HepG2 (cell line): ENCODE results near the gene MCEE. TPM values are rescaled to one million over a fixed set of nuclear protein-coding genes. Genes with fewer than 3 reads are reported as not detected.

Experiments
- ARHGAP35 ChIP-seq: sonication (generic); formaldehyde crosslinking; IDR thresholded peaks from 2 replicates; pipeline ENCODE4 v1.9.0; 2022; ENCODE audit warnings: mild to moderate bottlenecking, inconsistent platforms, moderate library complexity, missing genetic modification reagents, borderline replicate concordance
- BRD4 ChIP-seq: sonication (generic); formaldehyde crosslinking; IDR thresholded peaks from 2 replicates; pipeline ENCODE4 v1.4.0; 2020; ENCODE audit warnings: missing genetic modification reagents
- CCDC6 ChIP-seq: sonication (generic); formaldehyde crosslinking; IDR thresholded peaks from 2 replicates; pipeline ENCODE4 v1.8.1; 2022; ENCODE audit warnings: mild to moderate bottlenecking, missing genetic modification reagents, moderate library complexity
- EP300 ChIP-seq, 3 experiments: sonication (generic) in 1 of 3; formaldehyde crosslinking in 1 of 3; IDR thresholded peaks; 2 replicates each; pipeline versions ENCODE4 v1.5.1 to v1.6.1; 2011 to 2020; ENCODE audit warnings: low read depth in 2 of 3, low read length in 2 of 3, borderline replicate concordance in 1 of 3, improper control_type of control experiment in 1 of 3, mild to moderate bottlenecking in 1 of 3, missing genetic modification reagents in 1 of 3, moderate library complexity in 1 of 3
- FOXJ3 ChIP-seq: sonication (generic); formaldehyde crosslinking; IDR thresholded peaks from 2 replicates; pipeline ENCODE4 v1.4.0; 2020; ENCODE audit warnings: missing genetic modification reagents, mild to moderate bottlenecking, borderline replicate concordance
- KLF13 ChIP-seq: sonication (generic); formaldehyde crosslinking; IDR thresholded peaks from 2 replicates; pipeline ENCODE4 v1.4.0; 2020; ENCODE audit warnings: mild to moderate bottlenecking, missing genetic modification reagents
- NKX3-1 ChIP-seq: sonication (generic); formaldehyde crosslinking; IDR thresholded peaks from 2 replicates; pipeline ENCODE4 v1.5.0; 2020; ENCODE audit warnings: missing genetic modification reagents
- NR3C1 ChIP-seq: sonication (generic); formaldehyde crosslinking; IDR thresholded peaks from 2 replicates; pipeline ENCODE4 v1.4.0; 2020; ENCODE audit warnings: missing genetic modification reagents
- RARA ChIP-seq: IDR thresholded peaks from 2 replicates; pipeline ENCODE4 v1.6.1; 2016; ENCODE audit warnings: missing genetic modification reagents, missing compliant biosample characterization
- RBFOX2 ChIP-seq: fragments of 200-400 bp; formaldehyde crosslinking; IDR thresholded peaks from 2 replicates; pipeline ENCODE4 v1.6.1; 2017; ENCODE audit warnings: low read depth, mild to moderate bottlenecking, low read length
- TBL1XR1 ChIP-seq: fragments of 150-350 bp; IDR thresholded peaks from 2 replicates; pipeline ENCODE4 v1.6.1; 2014; ENCODE audit warnings: borderline replicate concordance, low read length; ENCODE audit not compliant: partially characterized antibody
- ZMYM3 ChIP-seq: sonication (generic); formaldehyde crosslinking; IDR thresholded peaks from 2 replicates; pipeline ENCODE4 v1.5.1; 2020; ENCODE audit warnings: mild to moderate bottlenecking, missing genetic modification reagents
- ZNF350 ChIP-seq: sonication (generic); formaldehyde crosslinking; IDR thresholded peaks from 2 replicates; pipeline ENCODE4 v1.4.0; 2020; ENCODE audit warnings: mild to moderate bottlenecking, low read depth, missing genetic modification reagents, borderline replicate concordance
- ZNF432 ChIP-seq: sonication (generic); formaldehyde crosslinking; IDR thresholded peaks from 2 replicates; pipeline ENCODE4 v1.5.0; 2020; ENCODE audit warnings: missing genetic modification reagents, mild to moderate bottlenecking, borderline replicate concordance
- ZNF446 ChIP-seq: sonication (generic); formaldehyde crosslinking; IDR thresholded peaks from 2 replicates; pipeline ENCODE4 v1.5.0; 2020; ENCODE audit warnings: mild to moderate bottlenecking, missing genetic modification reagents
- polyA plus RNA-seq, 8 experiments: library from polyadenylated mRNA; depleted of rRNA in 3 of 8; stranded (reverse) in 7 of 8; unstranded in 1 of 8; fragments of >200 nt; fragmentation: Illumina TruSeq in 4 of 8; extraction: Trizol in 4 of 8; gene quantifications; 2 replicates each; pipeline versions ENCODE4 v1.2.1 to v1.2.3, GENCODE V29; 2011 to 2016; ENCODE audit warnings: low read depth in 4 of 8, missing spikeins in 1 of 8, mixed read lengths in 1 of 8; ENCODE audit not compliant: insufficient read depth in 1 of 8
- total RNA-seq, 5 experiments: library from RNA; depleted of rRNA; stranded (reverse); fragments of >200 nt; fragmentation: Illumina TruSeq; extraction: Trizol; gene quantifications; 2 replicates each; pipeline ENCODE4 v1.2.3, GENCODE V29; 2016; ENCODE audit warnings: low read depth in 1 of 5
- TF ChIP-seq, protein P1 (sequence below): sonication (generic); formaldehyde crosslinking; IDR thresholded peaks from 2 replicates; pipeline ENCODE4 v1.4.0; 2020; ENCODE audit warnings: missing genetic modification reagents, borderline replicate concordance
- TF ChIP-seq, protein P2 (sequence below): sonication (generic); formaldehyde crosslinking; IDR thresholded peaks from 2 replicates; pipeline ENCODE4 v1.5.1; 2020; ENCODE audit warnings: mild to moderate bottlenecking, missing genetic modification reagents, moderate library complexity
- TF ChIP-seq, protein P3 (sequence below): sonication (generic); formaldehyde crosslinking; IDR thresholded peaks from 2 replicates; pipeline ENCODE4 v1.4.0; 2020; ENCODE audit warnings: mild to moderate bottlenecking, missing genetic modification reagents
- TF ChIP-seq, protein P4 (sequence below): sonication (generic); formaldehyde crosslinking; IDR thresholded peaks from 2 replicates; pipeline ENCODE4 v1.9.0; 2021; ENCODE audit warnings: missing genetic modification reagents, borderline replicate concordance
- TF ChIP-seq, protein P5 (sequence below): sonication (generic); formaldehyde crosslinking; IDR thresholded peaks from 2 replicates; pipeline ENCODE4 v1.5.1; 2020; ENCODE audit warnings: missing genetic modification reagents, mild to moderate bottlenecking, borderline replicate concordance

MCEE gene
- total and polyA plus RNA-seq, 2 of the 13 experiments (the other 11 are each of a cell fraction or from before 2014, with no cell fraction given), result 32.0 to 66.9 TPM

DNA sequence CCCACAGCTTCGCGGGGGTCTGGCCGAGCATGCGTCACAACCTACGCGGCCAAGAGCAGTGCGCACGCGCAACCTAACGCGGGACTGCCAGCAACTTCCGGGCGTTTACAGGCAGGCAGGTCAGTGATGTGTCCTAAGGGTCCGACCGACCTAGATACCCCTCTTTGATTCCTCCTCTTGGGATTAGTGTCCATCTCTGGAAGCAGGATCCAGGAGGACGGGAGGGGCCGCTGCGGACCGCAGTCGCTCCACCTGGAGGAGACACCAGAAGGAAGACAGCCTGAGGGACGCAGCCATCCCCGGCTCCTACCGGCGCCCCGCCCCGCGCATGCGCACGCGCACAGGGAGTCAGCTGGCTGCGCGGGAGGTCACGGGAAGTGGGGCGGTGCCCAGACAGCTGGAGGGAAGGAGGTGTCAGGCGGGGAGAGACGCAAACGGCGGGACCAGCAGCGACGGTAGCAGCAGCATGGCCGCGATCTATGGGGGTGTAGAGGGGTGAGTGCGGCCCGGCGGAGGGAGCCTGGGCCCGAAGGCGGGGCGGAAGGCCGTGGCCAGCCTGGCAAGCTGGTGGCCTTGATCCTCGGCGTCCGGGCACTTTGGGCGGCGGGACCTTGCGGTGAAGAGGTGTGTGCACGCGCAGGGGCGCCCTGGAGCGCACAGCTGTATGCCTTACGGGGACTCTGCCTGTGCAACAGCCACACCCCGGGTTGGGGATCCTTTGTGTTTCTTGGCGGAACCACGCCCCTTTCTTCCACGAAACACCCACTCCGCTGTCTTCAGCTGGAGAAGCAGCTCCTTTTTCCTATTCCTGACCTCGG, 61.6 kb downstream of the MCEE start, which contains the start of gene NAGK (continued):
- TF ChIP-seq, protein P1, sequence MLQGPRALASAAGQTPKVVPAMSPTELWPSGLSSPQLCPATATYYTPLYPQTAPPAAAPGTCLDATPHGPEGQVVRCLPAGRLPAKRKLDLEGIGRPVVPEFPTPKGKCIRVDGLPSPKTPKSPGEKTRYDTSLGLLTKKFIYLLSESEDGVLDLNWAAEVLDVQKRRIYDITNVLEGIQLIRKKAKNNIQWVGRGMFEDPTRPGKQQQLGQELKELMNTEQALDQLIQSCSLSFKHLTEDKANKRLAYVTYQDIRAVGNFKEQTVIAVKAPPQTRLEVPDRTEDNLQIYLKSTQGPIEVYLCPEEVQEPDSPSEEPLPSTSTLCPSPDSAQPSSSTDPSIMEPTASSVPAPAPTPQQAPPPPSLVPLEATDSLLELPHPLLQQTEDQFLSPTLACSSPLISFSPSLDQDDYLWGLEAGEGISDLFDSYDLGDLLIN (CRISPR knock-in tag), result peak; percentile 69
- TF ChIP-seq TBL1XR1 (no peak), ZNF446 (peak; percentile 98), NKX3-1 (CRISPR knock-in tag) (peak; percentile 85), CCDC6 (CRISPR knock-in tag) (peak; percentile 91), RARA (CRISPR knock-in tag) (peak; percentile 47; the same call in 1 of the 2 replicates), BRD4 (peak; percentile 92), ZMYM3 (CRISPR knock-in tag) (peak; percentile 48; the same call in 1 of the 2 replicates), ZNF432 (CRISPR knock-in tag) (no peak), NR3C1 (CRISPR knock-in tag) (no peak), FOXJ3 (CRISPR knock-in tag) (peak; percentile 79; the same call in 1 of the 2 replicates), ZNF350 (CRISPR knock-in tag) (peak; percentile 99), KLF13 (CRISPR knock-in tag) (no peak), RBFOX2 (peak; percentile 100), EP300 (IDR thresholded peaks at IDR 0.05; ENCODE audit: low read depth in 2 of 2, low read length in 2 of 2) (no peak; a peak in 1 of 4 replicates), EP300 (CRISPR knock-in tag; IDR thresholded peaks at IDR 0.05; ENCODE audit: borderline replicate concordance) (peak; percentile 73; the same call in 1 of the 2 replicates), ARHGAP35 (CRISPR knock-in tag) (peak; percentile 96)
- TF ChIP-seq, protein P2, sequence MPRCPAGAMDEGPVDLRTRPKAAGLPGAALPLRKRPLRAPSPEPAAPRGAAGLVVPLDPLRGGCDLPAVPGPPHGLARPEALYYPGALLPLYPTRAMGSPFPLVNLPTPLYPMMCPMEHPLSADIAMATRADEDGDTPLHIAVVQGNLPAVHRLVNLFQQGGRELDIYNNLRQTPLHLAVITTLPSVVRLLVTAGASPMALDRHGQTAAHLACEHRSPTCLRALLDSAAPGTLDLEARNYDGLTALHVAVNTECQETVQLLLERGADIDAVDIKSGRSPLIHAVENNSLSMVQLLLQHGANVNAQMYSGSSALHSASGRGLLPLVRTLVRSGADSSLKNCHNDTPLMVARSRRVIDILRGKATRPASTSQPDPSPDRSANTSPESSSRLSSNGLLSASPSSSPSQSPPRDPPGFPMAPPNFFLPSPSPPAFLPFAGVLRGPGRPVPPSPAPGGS (CRISPR knock-in tag), result peak; percentile 98
- TF ChIP-seq, protein P3, sequence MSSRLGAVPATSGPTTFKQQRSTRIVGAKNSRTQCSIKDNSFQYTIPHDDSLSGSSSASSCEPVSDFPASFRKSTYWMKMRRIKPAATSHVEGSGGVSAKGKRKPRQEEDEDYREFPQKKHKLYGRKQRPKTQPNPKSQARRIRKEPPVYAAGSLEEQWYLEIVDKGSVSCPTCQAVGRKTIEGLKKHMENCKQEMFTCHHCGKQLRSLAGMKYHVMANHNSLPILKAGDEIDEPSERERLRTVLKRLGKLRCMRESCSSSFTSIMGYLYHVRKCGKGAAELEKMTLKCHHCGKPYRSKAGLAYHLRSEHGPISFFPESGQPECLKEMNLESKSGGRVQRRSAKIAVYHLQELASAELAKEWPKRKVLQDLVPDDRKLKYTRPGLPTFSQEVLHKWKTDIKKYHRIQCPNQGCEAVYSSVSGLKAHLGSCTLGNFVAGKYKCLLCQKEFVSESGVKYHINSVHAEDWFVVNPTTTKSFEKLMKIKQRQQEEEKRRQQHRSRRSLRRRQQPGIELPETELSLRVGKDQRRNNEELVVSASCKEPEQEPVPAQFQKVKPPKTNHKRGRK (CRISPR knock-in tag), result peak; percentile 68; the same call in 1 of the 2 replicates
- TF ChIP-seq, protein P4, sequence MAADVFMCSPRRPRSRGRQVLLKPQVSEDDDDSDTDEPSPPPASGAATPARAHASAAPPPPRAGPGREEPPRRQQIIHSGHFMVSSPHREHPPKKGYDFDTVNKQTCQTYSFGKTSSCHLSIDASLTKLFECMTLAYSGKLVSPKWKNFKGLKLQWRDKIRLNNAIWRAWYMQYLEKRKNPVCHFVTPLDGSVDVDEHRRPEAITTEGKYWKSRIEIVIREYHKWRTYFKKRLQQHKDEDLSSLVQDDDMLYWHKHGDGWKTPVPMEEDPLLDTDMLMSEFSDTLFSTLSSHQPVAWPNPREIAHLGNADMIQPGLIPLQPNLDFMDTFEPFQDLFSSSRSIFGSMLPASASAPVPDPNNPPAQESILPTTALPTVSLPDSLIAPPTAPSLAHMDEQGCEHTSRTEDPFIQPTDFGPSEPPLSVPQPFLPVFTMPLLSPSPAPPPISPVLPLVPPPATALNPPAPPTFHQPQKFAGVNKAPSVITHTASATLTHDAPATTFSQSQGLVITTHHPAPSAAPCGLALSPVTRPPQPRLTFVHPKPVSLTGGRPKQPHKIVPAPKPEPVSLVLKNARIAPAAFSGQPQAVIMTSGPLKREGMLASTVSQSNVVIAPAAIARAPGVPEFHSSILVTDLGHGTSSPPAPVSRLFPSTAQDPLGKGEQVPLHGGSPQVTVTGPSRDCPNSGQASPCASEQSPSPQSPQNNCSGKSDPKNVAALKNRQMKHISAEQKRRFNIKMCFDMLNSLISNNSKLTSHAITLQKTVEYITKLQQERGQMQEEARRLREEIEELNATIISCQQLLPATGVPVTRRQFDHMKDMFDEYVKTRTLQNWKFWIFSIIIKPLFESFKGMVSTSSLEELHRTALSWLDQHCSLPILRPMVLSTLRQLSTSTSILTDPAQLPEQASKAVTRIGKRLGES (CRISPR knock-in tag), result no peak
- TF ChIP-seq, protein P5, sequence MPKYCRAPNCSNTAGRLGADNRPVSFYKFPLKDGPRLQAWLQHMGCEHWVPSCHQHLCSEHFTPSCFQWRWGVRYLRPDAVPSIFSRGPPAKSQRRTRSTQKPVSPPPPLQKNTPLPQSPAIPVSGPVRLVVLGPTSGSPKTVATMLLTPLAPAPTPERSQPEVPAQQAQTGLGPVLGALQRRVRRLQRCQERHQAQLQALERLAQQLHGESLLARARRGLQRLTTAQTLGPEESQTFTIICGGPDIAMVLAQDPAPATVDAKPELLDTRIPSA (CRISPR knock-in tag), result peak; percentile 99; the same call in 1 of the 2 replicates
